ENCODE measurements around the gene NMRAL1.

DNA sequence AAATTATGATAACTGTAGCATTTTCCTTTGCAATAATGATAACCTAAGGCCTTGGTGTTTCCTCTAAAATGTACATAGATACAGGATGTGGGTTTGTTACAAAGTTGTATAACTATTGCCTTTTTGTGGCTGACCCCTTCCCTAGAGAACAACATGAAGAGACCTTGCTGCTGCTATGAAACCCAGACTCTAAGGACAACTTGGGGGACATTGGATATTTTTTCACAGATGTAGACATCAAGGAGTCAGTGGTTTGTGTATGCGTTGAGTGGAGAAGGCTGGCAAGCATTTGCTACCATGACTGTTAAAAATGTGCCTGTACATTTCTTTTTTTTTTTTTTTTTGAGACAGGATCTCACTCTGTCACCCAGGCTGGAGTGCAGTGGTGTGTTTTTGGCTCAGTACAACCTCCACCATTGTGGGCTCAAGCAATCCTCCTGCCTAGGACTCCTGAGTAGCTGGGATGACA is 14.1 kb upstream of the NMRAL1 start:
- TF ChIP-seq, protein P1, sequence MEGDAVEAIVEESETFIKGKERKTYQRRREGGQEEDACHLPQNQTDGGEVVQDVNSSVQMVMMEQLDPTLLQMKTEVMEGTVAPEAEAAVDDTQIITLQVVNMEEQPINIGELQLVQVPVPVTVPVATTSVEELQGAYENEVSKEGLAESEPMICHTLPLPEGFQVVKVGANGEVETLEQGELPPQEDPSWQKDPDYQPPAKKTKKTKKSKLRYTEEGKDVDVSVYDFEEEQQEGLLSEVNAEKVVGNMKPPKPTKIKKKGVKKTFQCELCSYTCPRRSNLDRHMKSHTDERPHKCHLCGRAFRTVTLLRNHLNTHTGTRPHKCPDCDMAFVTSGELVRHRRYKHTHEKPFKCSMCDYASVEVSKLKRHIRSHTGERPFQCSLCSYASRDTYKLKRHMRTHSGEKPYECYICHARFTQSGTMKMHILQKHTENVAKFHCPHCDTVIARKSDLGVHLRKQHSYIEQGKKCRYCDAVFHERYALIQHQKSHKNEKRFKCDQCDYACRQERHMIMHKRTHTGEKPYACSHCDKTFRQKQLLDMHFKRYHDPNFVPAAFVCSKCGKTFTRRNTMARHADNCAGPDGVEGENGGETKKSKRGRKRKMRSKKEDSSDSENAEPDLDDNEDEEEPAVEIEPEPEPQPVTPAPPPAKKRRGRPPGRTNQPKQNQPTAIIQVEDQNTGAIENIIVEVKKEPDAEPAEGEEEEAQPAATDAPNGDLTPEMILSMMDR (IDR thresholded peaks at IDR 0.05) = no peak
- TF ChIP-seq, protein P2, sequence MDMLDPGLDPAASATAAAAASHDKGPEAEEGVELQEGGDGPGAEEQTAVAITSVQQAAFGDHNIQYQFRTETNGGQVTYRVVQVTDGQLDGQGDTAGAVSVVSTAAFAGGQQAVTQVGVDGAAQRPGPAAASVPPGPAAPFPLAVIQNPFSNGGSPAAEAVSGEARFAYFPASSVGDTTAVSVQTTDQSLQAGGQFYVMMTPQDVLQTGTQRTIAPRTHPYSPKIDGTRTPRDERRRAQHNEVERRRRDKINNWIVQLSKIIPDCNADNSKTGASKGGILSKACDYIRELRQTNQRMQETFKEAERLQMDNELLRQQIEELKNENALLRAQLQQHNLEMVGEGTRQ (IDR thresholded peaks at IDR 0.05; ENCODE audit: borderline replicate concordance, low read depth, low read length) = no peak
- no peak for TF ChIP-seq TAF1 (IDR thresholded peaks at IDR 0.05; ENCODE audit: borderline replicate concordance, low read depth, low read length)
